MCF 10A (cell line): ENCODE data around the gene ZNF862. TPM values are rescaled to one million over a fixed set of nuclear protein-coding genes. Genes with fewer than 3 reads are reported as not detected.

Source experiments
- BruUV-seq: library from RNA; stranded (reverse); fragments of 400-500 nt; replicated peaks from 2 replicates; lab custom pipeline; 2021; lab: Mats Ljungman, UMichigan
- CTCF ChIA-PET: fragments of 300-600 bp; sonication (Branson Sonifier 250); formaldehyde crosslinking; extraction: SDS; loops from one replicate; lab custom pipeline; 2021; ENCODE audit warnings: antibody characterized with exemption, inconsistent platforms; lab: Yijun Ruan, JAX
- POLR2A ChIA-PET: fragments of 300-600, 350-650 bp; sonication (Branson Sonifier 250); formaldehyde crosslinking; extraction: SDS; loops from one replicate; lab custom pipeline; 2020; ENCODE audit warnings: antibody characterized with exemption, inconsistent platforms; lab: Yijun Ruan, JAX
- DNase-seq: peaks from one replicate; pipeline ENCODE4 v3.0.0-alpha.2; 2018; ENCODE audit not compliant: unreplicated experiment
- H3K27ac Mint-ChIP-seq: one replicate; pipeline ENCODE4 v1.8.0; 2022; ENCODE audit warnings: mild to moderate bottlenecking, low read depth, mixed read lengths; ENCODE audit not compliant: unreplicated experiment
- H3K27me3 Mint-ChIP-seq: one replicate; pipeline ENCODE4 v1.8.0; 2022; ENCODE audit warnings: mixed read lengths; ENCODE audit not compliant: insufficient read depth, unreplicated experiment
- H3K36me3 Mint-ChIP-seq: one replicate; pipeline ENCODE4 v1.8.0; 2022; ENCODE audit warnings: mild to moderate bottlenecking, moderate library complexity, mixed read lengths; ENCODE audit not compliant: insufficient read depth, unreplicated experiment
- H3K4me1 Mint-ChIP-seq: one replicate; pipeline ENCODE4 v1.8.0; 2022; ENCODE audit warnings: mixed read lengths; ENCODE audit not compliant: insufficient read depth, unreplicated experiment
- H3K4me3 Mint-ChIP-seq: one replicate; pipeline ENCODE4 v1.8.0; 2022; ENCODE audit warnings: mild to moderate bottlenecking, moderate library complexity, mixed read lengths; ENCODE audit not compliant: unreplicated experiment
- H3K9me3 Mint-ChIP-seq: one replicate; pipeline ENCODE4 v1.8.0; 2022; ENCODE audit warnings: mixed read lengths; ENCODE audit not compliant: unreplicated experiment
- CTCF ChIP-seq: fragments of 200-600 bp; IDR thresholded peaks from one replicate; pipeline ENCODE4 v1.8.0; 2022; ENCODE audit warnings: antibody characterized with exemption, mild to moderate bottlenecking; ENCODE audit not compliant: unreplicated experiment
- intact Hi-C: fragments of 100-400 bp; cut with micrococcal nuclease; formaldehyde crosslinking; loops from 2 replicates; pipeline ENCODE4 v1.14.1; 2022
- total RNA-seq: library from RNA; stranded (reverse); gene quantifications from 2 replicates; pipeline ENCODE4 v1.2.3, GENCODE V29; 2022

Gene ZNF862
- total RNA-seq, 1 experiment from 2014 or later, result 17.4 TPM

- POLR2A ChIA-PET, result no interaction called here
- peak; percentile 57 for DNase-seq
- TF ChIP-seq CTCF, result peak; percentile 52
- H3K9me3 Mint-ChIP-seq, result no peaks in the 10 kb centered on the region
- no peaks in the 10 kb centered on the region for H3K27me3 Mint-ChIP-seq
- CTCF ChIA-PET, result interaction anchor here (0.6 to 2.6 kb wide), 10 partner anchors 9 to 733 kb away, joined by 3 to 10 read pairs (median 4); partner anchors contain the start of gene ATP6V0E2
- no peaks in the 10 kb centered on the region for H3K4me1 Mint-ChIP-seq
- H3K36me3 Mint-ChIP-seq, result peaks cover 4% of the 10 kb centered on the region
- intact Hi-C loops, result loop anchor here (5.0 kb wide), 1 partner anchor 394 kb away; no protein-coding TSS in a partner anchor
- H3K4me3 Mint-ChIP-seq, result no peak overlapping the region
- BruUV-seq, result no TSS peak
- no peak overlapping the region for H3K27ac Mint-ChIP-seq
These were observed 45.3 kb downstream of the ZNF862 start for GRCh38 chr7:149883452-149883861.

- no peak for TF ChIP-seq CTCF
- Mint-ChIP-seq H3K36me3 (no peaks in the 10 kb centered on the region), H3K27me3 (no peaks in the 10 kb centered on the region), H3K4me1 (no peaks in the 10 kb centered on the region), H3K4me3 (no peak overlapping the region), H3K27ac (no peak overlapping the region), H3K9me3 (no peaks in the 10 kb centered on the region)
- BruUV-seq, result no TSS peak
- POLR2A ChIA-PET, result no interaction called here
- intact Hi-C loops, result loop anchor here (5.0 kb wide), 1 partner anchor 393 kb away; no protein-coding TSS in a partner anchor
- CTCF ChIA-PET, result interaction anchor here (0.6 to 2.6 kb wide), 7 partner anchors 10 to 573 kb away, joined by 3 to 10 read pairs (median 3); partner anchors contain the start of gene ATP6V0E2
- DNase-seq, result no peak
These were observed 45.8 kb downstream of the ZNF862 start for GRCh38 chr7:149884016-149884415.

GRCh38 chr7:149884541-149884940 lies 46.4 kb downstream of the ZNF862 start:
- Mint-ChIP-seq H3K27ac (no peak overlapping the region), H3K4me1 (no peaks in the 10 kb centered on the region), H3K36me3 (no peaks in the 10 kb centered on the region), H3K4me3 (no peak overlapping the region), H3K27me3 (no peaks in the 10 kb centered on the region), H3K9me3 (no peaks in the 10 kb centered on the region)
- BruUV-seq, result no TSS peak
- POLR2A ChIA-PET, result no interaction called here
- no peak for DNase-seq
- no peak for TF ChIP-seq CTCF
- CTCF ChIA-PET, result interaction anchor here (0.6 to 2.6 kb wide), 4 partner anchors 10 to 574 kb away, joined by 3 to 10 read pairs (median 6); partner anchors contain the start of gene ATP6V0E2
- intact Hi-C loops, result loop anchor here (5.0 kb wide), 1 partner anchor 393 kb away; no protein-coding TSS in a partner anchor

GRCh38 chr7:149885191-149886017 lies 47.2 kb downstream of the ZNF862 start:
- H3K4me3 Mint-ChIP-seq, result no peak overlapping the region
- no peak overlapping the region for H3K27ac Mint-ChIP-seq
- H3K4me1 Mint-ChIP-seq, result no peaks in the 10 kb centered on the region
- ChIA-PET POLR2A (no interaction called here), CTCF (no interaction called here)
- no peak for DNase-seq
- no peaks in the 10 kb centered on the region for H3K36me3 Mint-ChIP-seq
- no TSS peak for BruUV-seq
- intact Hi-C loops, result no loop called here
- no peaks in the 10 kb centered on the region for H3K27me3 Mint-ChIP-seq
- no peak for TF ChIP-seq CTCF
- no peaks in the 10 kb centered on the region for H3K9me3 Mint-ChIP-seq
